Glutamatergic neuron (in vitro differentiated cells): Measurements from ENCODE around the gene HNRNPM. TPM values are rescaled to one million over a fixed set of nuclear protein-coding genes. Genes with fewer than 3 reads are reported as not detected.
A peak's percentile ranks its signal among the peaks of the same experiment; 100 is the strongest.

Experiments used
- DNase-seq: peaks from one replicate; pipeline ENCODE4 v3.0.0; 2022
- H3K27ac Mint-ChIP-seq: one replicate; pipeline ENCODE4 v1.8.0; 2020; ENCODE audit warnings: mild to moderate bottlenecking, mixed read lengths, inconsistent platforms; ENCODE audit not compliant: unreplicated experiment
- H3K27me3 Mint-ChIP-seq: one replicate; pipeline ENCODE4 v1.8.0; 2020; ENCODE audit warnings: mild to moderate bottlenecking, moderate library complexity, mixed read lengths, inconsistent platforms; ENCODE audit not compliant: unreplicated experiment
- H3K36me3 Mint-ChIP-seq: one replicate; pipeline ENCODE4 v1.8.0; 2020; ENCODE audit warnings: mild to moderate bottlenecking, mixed read lengths, inconsistent platforms; ENCODE audit not compliant: unreplicated experiment
- H3K4me1 Mint-ChIP-seq: one replicate; pipeline ENCODE4 v1.8.0; 2020; ENCODE audit warnings: mild to moderate bottlenecking, low read depth, mixed read lengths, inconsistent platforms; ENCODE audit not compliant: unreplicated experiment
- H3K4me3 Mint-ChIP-seq: one replicate; pipeline ENCODE4 v1.8.0; 2020; ENCODE audit warnings: mild to moderate bottlenecking, mixed read lengths, inconsistent platforms; ENCODE audit not compliant: unreplicated experiment
- H3K9me3 Mint-ChIP-seq: one replicate; pipeline ENCODE4 v1.8.0; 2020; ENCODE audit warnings: mild to moderate bottlenecking, moderate library complexity, mixed read lengths, inconsistent platforms; ENCODE audit not compliant: unreplicated experiment
- CTCF ChIP-seq: fragments of 200-600 bp; sonication (generic); IDR thresholded peaks from one replicate; pipeline ENCODE4 v1.5.0; 2021; ENCODE audit not compliant: partially characterized antibody, unreplicated experiment
- total RNA-seq: library from RNA; stranded (reverse); fragmentation: NEBNext Ultra II Directional; extraction: Animal tissue kit (Norgen Biotek cat#: 25700); gene quantifications from one replicate; pipeline ENCODE4 v1.2.1, GENCODE V29; 2021; ENCODE audit not compliant: unreplicated experiment

Gene HNRNPM
- total RNA-seq, 1 donor from 2014 or later = 184 TPM

- Mint-ChIP-seq H3K27me3 (peaks cover 16% of the 10 kb centered on the region), H3K27ac (no peak overlapping the region), H3K4me1 (no peaks in the 10 kb centered on the region), H3K36me3 (no peaks in the 10 kb centered on the region), H3K9me3 (peaks cover 6% of the 10 kb centered on the region), H3K4me3 (no peak overlapping the region)
- no peak for TF ChIP-seq CTCF
- no peak for DNase-seq
Measured at GRCh38 chr19:8517551-8518442, 73.0 kb downstream of the HNRNPM start.

- no peaks in the 10 kb centered on the region for H3K4me1 Mint-ChIP-seq
- no peak overlapping the region for H3K4me3 Mint-ChIP-seq
- peaks cover 6% of the 10 kb centered on the region for H3K9me3 Mint-ChIP-seq
- H3K27ac Mint-ChIP-seq = no peak overlapping the region
- no peaks in the 10 kb centered on the region for H3K36me3 Mint-ChIP-seq
- DNase-seq = no peak
- peaks cover 14% of the 10 kb centered on the region for H3K27me3 Mint-ChIP-seq
- no peak for TF ChIP-seq CTCF
Measured at GRCh38 chr19:8518536-8518935, 73.8 kb downstream of the HNRNPM start.

GRCh38 chr19:8519388-8519787, 74.6 kb downstream of the HNRNPM start:
- H3K9me3 Mint-ChIP-seq = peaks cover 5% of the 10 kb centered on the region
- no peak for TF ChIP-seq CTCF
- no peak overlapping the region for H3K4me3 Mint-ChIP-seq
- peaks cover 13% of the 10 kb centered on the region for H3K27me3 Mint-ChIP-seq
- H3K4me1 Mint-ChIP-seq = no peaks in the 10 kb centered on the region
- DNase-seq = no peak
- H3K36me3 Mint-ChIP-seq = no peaks in the 10 kb centered on the region
- H3K27ac Mint-ChIP-seq = no peak overlapping the region

GRCh38 chr19:8525401-8525684, 80.6 kb downstream of the HNRNPM start:
- Mint-ChIP-seq H3K4me3 (no peak overlapping the region), H3K27ac (no peak overlapping the region), H3K27me3 (peaks cover 27% of the 10 kb centered on the region), H3K9me3 (peaks cover 8% of the 10 kb centered on the region), H3K4me1 (no peaks in the 10 kb centered on the region), H3K36me3 (peaks cover 13% of the 10 kb centered on the region)
- no peak for DNase-seq
- peak; percentile 52 for TF ChIP-seq CTCF

GRCh38 chr19:8526345-8527091, 81.7 kb downstream of the HNRNPM start:
- TF ChIP-seq CTCF = no peak
- Mint-ChIP-seq H3K4me1 (no peaks in the 10 kb centered on the region), H3K36me3 (peaks cover 13% of the 10 kb centered on the region), H3K27ac (peak overlapping the region; percentile 79), H3K9me3 (peaks cover 8% of the 10 kb centered on the region), H3K27me3 (peaks cover 22% of the 10 kb centered on the region), H3K4me3 (peak overlapping the region; percentile 96)
- DNase-seq = peak; percentile 98
